Gastroesophageal sphincter (tissue), 4 donors: ENCODE results near the gene CCDC169. TPM values are rescaled to one million over a fixed set of nuclear protein-coding genes. Genes with fewer than 3 reads are reported as not detected.

ENCODE experiments used
- ATAC-seq: fragments of 150-250 bp; one replicate; pipeline ENCODE4 v1.9.1; 2016; ENCODE audit warnings: mild to moderate bottlenecking, moderate library complexity
- H3K27ac ChIP-seq, 4 donors: fragments of 200-600 bp; sonication (generic) in 3 of 4; 1 replicate in 3 of 4; 2 replicates in 1 of 4; pipeline ENCODE4 v1.5.1; 2016 to 2019
- H3K27me3 ChIP-seq: fragments of 200-600 bp; sonication (generic); one replicate; pipeline ENCODE4 v1.5.1; 2019
- H3K36me3 ChIP-seq, 2 donors: fragments of 200-600 bp; sonication (generic); one replicate each; pipeline ENCODE4 v1.5.1; 2019; ENCODE audit warnings: control low read depth in 1 of 2
- H3K4me1 ChIP-seq, 3 donors: fragments of 200-600 bp; sonication (generic); 1 replicate in 2 of 3; 2 replicates in 1 of 3; pipeline ENCODE4 v1.5.1; 2016 to 2019; ENCODE audit warnings: control low read depth in 2 of 3
- H3K4me3 ChIP-seq, 2 donors: fragments of 200-600 bp; sonication (generic); one replicate each; pipeline ENCODE4 v1.5.1; 2019; ENCODE audit warnings: mild to moderate bottlenecking in 1 of 2, moderate library complexity in 1 of 2
- H3K9me3 ChIP-seq, 3 donors: fragments of 200-600 bp; sonication (generic); one replicate each; pipeline ENCODE4 v1.5.1; 2017 to 2019; ENCODE audit warnings: control low read depth in 2 of 3
- CTCF ChIP-seq, 4 experiments: fragments of 200-600 bp in 2 of 4; fragments of 450-650 bp in 2 of 4; sonication (generic) in 1 of 4; IDR thresholded peaks; one replicate each; pipeline ENCODE4 v1.5.1; 2017 to 2019; ENCODE audit warnings: antibody characterized with exemption in 4 of 4, mild to moderate bottlenecking in 2 of 4, moderate library complexity in 2 of 4
- EP300 ChIP-seq: sonication (generic); formaldehyde crosslinking; IDR thresholded peaks from one replicate; pipeline ENCODE4 v1.6.1; 2017; ENCODE audit warnings: antibody characterized with exemption, mild to moderate bottlenecking
- POLR2A ChIP-seq, 2 donors: fragments of 450-650 bp; IDR thresholded peaks; one replicate each; pipeline ENCODE4 v1.6.1; 2017; ENCODE audit warnings: antibody characterized with exemption in 2 of 2, mild to moderate bottlenecking in 2 of 2, moderate library complexity in 1 of 2
- POLR2AphosphoS5 ChIP-seq: sonication (generic); formaldehyde crosslinking; IDR thresholded peaks from one replicate; pipeline ENCODE4 v1.6.1; 2017; ENCODE audit warnings: antibody characterized with exemption
- WGBS, 2 donors: methylation state at CpG; one replicate each; pipeline ENCODE4 v1.1.5; 2018; ENCODE audit warnings: low coverage in 1 of 2; 5-methylcytosine and 5-hydroxymethylcytosine counted together
- total RNA-seq, 4 donors: library from RNA; depleted of rRNA; stranded (reverse); fragments of >200 nt; gene quantifications; one replicate each; pipeline ENCODE4 v1.1.0, GENCODE V29; 2016

CCDC169 gene
- total RNA-seq, 4 donors from 2014 or later, result 0.46 to 5.6 (median 0.94) TPM; not detected in 1

DNA sequence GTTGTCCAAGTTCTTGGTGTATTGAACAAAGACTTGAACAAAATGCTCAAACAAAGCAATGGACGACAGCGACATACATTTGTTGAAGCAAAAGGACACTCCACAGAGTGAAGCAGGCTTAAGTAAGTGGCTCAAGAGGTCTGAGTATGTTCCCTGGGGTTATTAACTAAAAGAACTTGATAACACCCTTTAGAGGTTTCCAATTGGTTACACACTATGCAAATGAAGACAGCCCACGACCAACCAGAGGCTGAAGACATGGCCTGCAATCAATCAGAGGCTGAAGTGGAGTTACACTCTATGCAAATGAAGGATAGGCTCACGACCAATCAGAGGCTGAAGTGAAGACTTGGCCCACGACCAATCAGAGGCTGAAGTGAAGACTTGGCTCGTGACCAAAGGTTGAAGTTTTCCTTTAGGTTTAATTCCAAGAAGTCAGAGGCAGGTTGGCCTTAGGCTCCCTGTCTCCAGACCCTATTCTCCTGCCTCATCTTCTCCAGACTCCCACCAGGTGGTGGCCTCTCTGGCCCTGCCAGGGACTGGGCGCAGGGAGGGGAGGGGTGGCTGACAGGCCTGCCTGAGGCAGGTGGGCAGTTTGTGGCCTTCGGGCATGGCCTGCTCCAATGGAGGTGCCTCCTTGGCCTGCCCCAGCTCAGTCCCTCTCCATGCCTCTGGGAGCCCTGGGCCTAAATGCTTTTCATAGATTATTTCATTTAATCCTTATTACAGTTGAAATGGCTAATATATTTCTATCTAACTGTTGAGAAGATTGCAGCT is 38.1 kb downstream of the CCDC169 start:
- no peaks in the 10 kb centered on the region for H3K9me3 ChIP-seq
- H3K27ac ChIP-seq, result no peak overlapping the region
- ATAC-seq, result no peak
- WGBS, 2 donors, result 87 to 90% methylated on average over 4 to 8 of the region's 8 CpGs
- H3K36me3 ChIP-seq, result no peaks in the 10 kb centered on the region
- no peak for TF ChIP-seq EP300
- TF ChIP-seq POLR2AphosphoS5, result no peak
- TF ChIP-seq CTCF (IDR thresholded peaks at IDR 0.05), result no peak
- TF ChIP-seq POLR2A (IDR thresholded peaks at IDR 0.05), result no peak
- no peaks in the 10 kb centered on the region for H3K27me3 ChIP-seq
- H3K4me3 ChIP-seq, result no peak overlapping the region
- no peaks in the 10 kb centered on the region for H3K4me1 ChIP-seq

GRCh38 chr13:36258831-36259230 is 38.8 kb downstream of the CCDC169 start:
- no peak for TF ChIP-seq EP300
- no peak overlapping the region for H3K4me3 ChIP-seq
- ATAC-seq, result no peak
- no peaks in the 10 kb centered on the region for H3K27me3 ChIP-seq
- H3K9me3 ChIP-seq, result no peaks in the 10 kb centered on the region
- H3K36me3 ChIP-seq, result no peaks in the 10 kb centered on the region
- WGBS, 2 donors, result 100% methylated on average over 1 to 3 of the region's 8 CpGs
- no peak overlapping the region for H3K27ac ChIP-seq
- no peaks in the 10 kb centered on the region for H3K4me1 ChIP-seq

DNA sequence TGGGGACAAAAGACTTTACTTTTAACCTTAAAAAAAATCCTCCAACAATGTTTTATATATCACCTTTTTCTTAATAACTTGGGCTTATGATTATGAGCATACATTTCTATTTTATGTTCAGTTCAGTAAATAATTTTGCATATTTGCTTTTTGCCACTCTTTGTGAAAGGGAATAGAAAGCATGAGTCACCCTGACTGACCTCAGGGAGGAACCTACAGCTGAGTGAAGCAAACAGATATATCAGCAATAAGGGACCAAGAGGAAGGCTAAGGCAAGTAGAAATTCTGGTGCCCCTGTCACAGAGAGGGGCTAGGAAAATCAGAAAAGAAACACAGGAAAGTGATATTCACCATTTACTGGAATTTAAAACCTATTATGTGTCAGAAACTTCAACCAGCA is 46.1 kb downstream of the CCDC169 start:
- H3K27me3 ChIP-seq, result no peaks in the 10 kb centered on the region
- H3K27ac ChIP-seq, result no peak overlapping the region
- TF ChIP-seq POLR2AphosphoS5, result no peak
- TF ChIP-seq EP300, result no peak
- no peak for TF ChIP-seq POLR2A (IDR thresholded peaks at IDR 0.05)
- peaks cover 0 to 12% of the 10 kb centered on the region in 2 donors for H3K36me3 ChIP-seq
- H3K4me3 ChIP-seq, result no peak overlapping the region
- ATAC-seq, result no peak
- H3K4me1 ChIP-seq, result no peaks in the 10 kb centered on the region
- H3K9me3 ChIP-seq, result peaks cover 0 to 9% (median 0%) of the 10 kb centered on the region in 3 donors

DNA sequence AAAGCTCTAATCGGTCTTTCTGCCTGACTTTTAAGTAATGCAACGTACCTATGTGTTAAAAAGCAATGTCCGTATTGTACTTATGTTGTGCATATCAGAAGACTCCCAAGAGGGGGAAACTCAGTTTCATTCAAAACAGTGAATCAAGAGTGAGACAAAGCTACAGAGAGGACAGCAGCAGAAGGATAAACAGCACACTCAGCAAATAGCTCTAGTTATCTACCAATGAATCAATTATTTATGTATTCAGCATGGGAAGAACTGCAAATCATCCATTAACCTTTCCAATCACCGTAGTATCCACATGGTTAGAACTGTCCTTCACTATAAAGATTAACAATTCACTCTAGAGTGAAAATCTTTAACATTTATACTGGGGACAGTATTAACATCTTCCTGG is 46.6 kb downstream of the CCDC169 start:
- no peak for TF ChIP-seq POLR2A (IDR thresholded peaks at IDR 0.05)
- no peak for TF ChIP-seq POLR2AphosphoS5
- TF ChIP-seq CTCF (IDR thresholded peaks at IDR 0.05), result no peak
- TF ChIP-seq EP300, result no peak
- WGBS, 2 donors, result 79 to 82% methylated on average over 4 of the region's 4 CpGs
- no peak for ATAC-seq

GRCh38 chr13:36248700-36249099 is 48.9 kb downstream of the CCDC169 start:
- Histone ChIP-seq H3K36me3 (peaks cover 0 to 16% of the 10 kb centered on the region in 2 donors), H3K9me3 (peaks cover 0 to 9% (median 0%) of the 10 kb centered on the region in 3 donors), H3K4me1 (no peaks in the 10 kb centered on the region), H3K27ac (no peak overlapping the region), H3K27me3 (no peaks in the 10 kb centered on the region), H3K4me3 (no peak overlapping the region)
- no peak for ATAC-seq
- TF ChIP-seq POLR2A (IDR thresholded peaks at IDR 0.05) (no peak), POLR2AphosphoS5 (no peak), CTCF (IDR thresholded peaks at IDR 0.05) (no peak), EP300 (no peak)

More for the DNA sequence above, 46.6 kb downstream of the CCDC169 start:
- Histone ChIP-seq H3K27ac (no peak overlapping the region), H3K9me3 (peaks cover 0 to 9% (median 0%) of the 10 kb centered on the region in 3 donors), H3K4me3 (no peak overlapping the region), H3K36me3 (peaks cover 0 to 16% of the 10 kb centered on the region in 2 donors), H3K4me1 (no peaks in the 10 kb centered on the region), H3K27me3 (no peaks in the 10 kb centered on the region)

DNA sequence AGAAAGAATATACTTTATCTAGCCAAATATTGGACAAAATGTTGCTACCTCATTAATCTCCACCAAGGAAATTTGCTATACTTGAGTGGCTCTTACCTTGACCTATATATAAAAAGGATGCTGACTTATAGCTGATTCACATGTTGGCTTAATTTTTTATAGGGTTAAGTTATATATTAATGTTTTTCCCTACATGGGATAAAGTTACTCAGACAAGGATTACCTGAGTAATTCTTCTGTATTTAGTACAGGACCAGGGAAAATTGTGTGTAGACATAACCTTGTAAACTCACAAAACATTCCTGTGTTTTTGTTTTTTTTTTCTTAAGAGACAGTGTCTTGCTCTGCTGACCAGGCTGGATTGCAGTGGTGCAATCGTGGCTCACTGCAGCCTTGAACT is 52.6 kb downstream of the CCDC169 start:
- peaks cover 0 to 16% of the 10 kb centered on the region in 2 donors for H3K36me3 ChIP-seq
- TF ChIP-seq POLR2A (IDR thresholded peaks at IDR 0.05) (no peak), EP300 (no peak)
- H3K4me1 ChIP-seq, result no peaks in the 10 kb centered on the region
- peaks cover 0 to 9% (median 0%) of the 10 kb centered on the region in 3 donors for H3K9me3 ChIP-seq
- 40 to 71% methylated on average over 1 of the region's 1 CpG for WGBS, 2 donors
- no peak for ATAC-seq
- no peak overlapping the region for H3K4me3 ChIP-seq
- no peaks in the 10 kb centered on the region for H3K27me3 ChIP-seq
- H3K27ac ChIP-seq, result no peak overlapping the region
